ENCODE results near the gene AK2.
A peak's percentile ranks its signal among the peaks of the same experiment; 100 is the strongest.

The AK2 gene

GRCh38 chr1:32969566-32969965, 67.1 kb downstream of the AK2 start:
- no peak for DNase-seq

GRCh38 chr1:32967888-32968568, 68.7 kb downstream of the AK2 start:
- DNase-seq, result no peak

GRCh38 chr1:32966900-32967299, 69.8 kb downstream of the AK2 start:
- DNase-seq, result no peak

GRCh38 chr1:32965251-32965747, 71.4 kb downstream of the AK2 start:
- DNase-seq, result no peak

- peak; percentile 99 for DNase-seq
Measured at GRCh38 chr1:32964461-32965250, 72.0 kb downstream of the AK2 start, which contains the start of gene RNF19B. Gene RNF19B (minus strand): TSS chr1:32964809. CDS start chr1:32964685, 124 bp downstream.

- peak; percentile 54 for DNase-seq
Measured at GRCh38 chr1:32963746-32964460, 72.8 kb downstream of the AK2 start.

GRCh38 chr1:32962248-32962896, 74.3 kb downstream of the AK2 start:
- no peak for DNase-seq

GRCh38 chr1:32960819-32961355, 75.8 kb downstream of the AK2 start:
- DNase-seq, result no peak

- DNase-seq, result no peak
Measured at GRCh38 chr1:32960342-32960741, 76.3 kb downstream of the AK2 start.

- DNase-seq, result no peak
Measured at GRCh38 chr1:32958827-32959226, 77.9 kb downstream of the AK2 start.

Data from NCI-H82 (cell line).